ENCODE results near the gene LAMB3. TPM values are rescaled to one million over a fixed set of nuclear protein-coding genes. Genes with fewer than 3 reads are reported as not detected.
A peak's percentile ranks its signal among the peaks of the same experiment; 100 is the strongest.

Gene LAMB3
- total and polyA plus RNA-seq, 10 donors = 0.43 to 3.4 (median 0.80) TPM

- intact Hi-C loops (cut with DNase I; ENCODE audit: low total_unique reads) = no loop called here
- TF ChIP-seq POLR2AphosphoS5 (IDR thresholded peaks at IDR 0.05) (no peak), POLR2A (IDR thresholded peaks at IDR 0.05) (no peak)
- TF ChIP-seq, protein P1, sequence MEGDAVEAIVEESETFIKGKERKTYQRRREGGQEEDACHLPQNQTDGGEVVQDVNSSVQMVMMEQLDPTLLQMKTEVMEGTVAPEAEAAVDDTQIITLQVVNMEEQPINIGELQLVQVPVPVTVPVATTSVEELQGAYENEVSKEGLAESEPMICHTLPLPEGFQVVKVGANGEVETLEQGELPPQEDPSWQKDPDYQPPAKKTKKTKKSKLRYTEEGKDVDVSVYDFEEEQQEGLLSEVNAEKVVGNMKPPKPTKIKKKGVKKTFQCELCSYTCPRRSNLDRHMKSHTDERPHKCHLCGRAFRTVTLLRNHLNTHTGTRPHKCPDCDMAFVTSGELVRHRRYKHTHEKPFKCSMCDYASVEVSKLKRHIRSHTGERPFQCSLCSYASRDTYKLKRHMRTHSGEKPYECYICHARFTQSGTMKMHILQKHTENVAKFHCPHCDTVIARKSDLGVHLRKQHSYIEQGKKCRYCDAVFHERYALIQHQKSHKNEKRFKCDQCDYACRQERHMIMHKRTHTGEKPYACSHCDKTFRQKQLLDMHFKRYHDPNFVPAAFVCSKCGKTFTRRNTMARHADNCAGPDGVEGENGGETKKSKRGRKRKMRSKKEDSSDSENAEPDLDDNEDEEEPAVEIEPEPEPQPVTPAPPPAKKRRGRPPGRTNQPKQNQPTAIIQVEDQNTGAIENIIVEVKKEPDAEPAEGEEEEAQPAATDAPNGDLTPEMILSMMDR (IDR thresholded peaks at IDR 0.05 in 8 of 11, conservative IDR thresholded peaks at IDR 0.05 in 3 of 11) = no peak
- H3K27ac ChIP-seq = peak overlapping the region in 1 of 8 donors; percentile 80
- H3K9me3 ChIP-seq = no peaks in the 10 kb centered on the region
- no peak for DNase-seq
- H3K27me3 ChIP-seq (replicated peaks in 1 of 7) = peaks cover 0 to 43% (median 5%) of the 10 kb centered on the region in 7 donors
- 46 to 68% (median 53%) methylated on average over 3 of the region's 3 CpGs for WGBS, 5 donors
- no peak overlapping the region for H3K4me3 ChIP-seq
- H3K36me3 ChIP-seq = no peaks in the 10 kb centered on the region
- H3K4me1 ChIP-seq = peaks cover 0 to 59% (median 22%) of the 10 kb centered on the region in 6 donors
Measured at GRCh38 chr1:209652873-209653401, 712 bp upstream of the LAMB3 start.

GRCh38 chr1:209651138-209651587 lies 1.1 kb downstream of the LAMB3 start:
- intact Hi-C loops (cut with DNase I; ENCODE audit: low total_unique reads) = no loop called here
- Histone ChIP-seq H3K27me3 (replicated peaks in 1 of 7) (peaks cover 0 to 34% (median 5%) of the 10 kb centered on the region in 7 donors), H3K27ac (peak overlapping the region in 5 of 8 donors; percentile 29 to 80 (median 68)), H3K36me3 (no peaks in the 10 kb centered on the region), H3K9me3 (no peaks in the 10 kb centered on the region), H3K4me1 (peaks cover 0 to 66% (median 33%) of the 10 kb centered on the region in 6 donors), H3K4me3 (peak overlapping the region in 1 of 8 donors; percentile 8)
- peak; percentile 84 for DNase-seq
- WGBS, 5 donors = 29 to 52% (median 45%) methylated on average over 5 of the region's 5 CpGs
- TF ChIP-seq, protein P1 (IDR thresholded peaks at IDR 0.05 in 8 of 11, conservative IDR thresholded peaks at IDR 0.05 in 3 of 11) = no peak
- no peak for TF ChIP-seq POLR2AphosphoS5 (IDR thresholded peaks at IDR 0.05)
- TF ChIP-seq POLR2A (IDR thresholded peaks at IDR 0.05) = no peak

DNA sequence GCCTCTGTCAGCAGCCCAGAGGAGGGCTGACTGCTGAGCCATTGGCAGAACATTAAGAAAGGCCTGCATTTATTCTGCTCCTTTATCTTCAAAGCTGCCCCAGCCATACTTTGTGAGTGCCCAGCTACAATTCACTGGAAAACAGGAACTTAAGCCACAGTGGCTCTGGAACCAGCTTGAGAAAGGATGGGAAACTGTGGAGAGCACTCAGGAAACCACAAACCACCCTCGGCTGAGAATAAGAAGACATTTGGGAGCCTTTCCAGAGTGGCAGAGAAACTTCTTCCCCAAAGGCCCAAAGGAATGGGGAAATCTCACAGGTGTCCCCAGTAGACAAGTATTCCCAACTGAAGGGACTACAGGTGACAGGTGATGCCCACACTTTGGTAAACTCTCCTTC lies 1.8 kb downstream of the LAMB3 start:
- intact Hi-C loops (cut with DNase I; ENCODE audit: low total_unique reads) = no loop called here
- H3K4me3 ChIP-seq = peak overlapping the region in 1 of 8 donors; percentile 8
- H3K27me3 ChIP-seq (replicated peaks in 1 of 7) = peaks cover 0 to 34% (median 0%) of the 10 kb centered on the region in 7 donors
- no peak for DNase-seq
- no peak for TF ChIP-seq POLR2A (IDR thresholded peaks at IDR 0.05)
- no peak for TF ChIP-seq POLR2AphosphoS5 (IDR thresholded peaks at IDR 0.05)
- H3K36me3 ChIP-seq = no peaks in the 10 kb centered on the region
- no peaks in the 10 kb centered on the region for H3K9me3 ChIP-seq
- 22 to 50% (median 27%) methylated on average over 1 of the region's 1 CpG for WGBS, 5 donors
- peaks cover 0 to 71% (median 33%) of the 10 kb centered on the region in 6 donors for H3K4me1 ChIP-seq
- H3K27ac ChIP-seq = peak overlapping the region in 5 of 8 donors; percentile 29 to 80 (median 68)

GRCh38 chr1:209648931-209649776 lies 3.1 kb downstream of the LAMB3 start:
- H3K27ac ChIP-seq = peak overlapping the region in 7 of 8 donors; percentile 28 to 80 (median 60)
- H3K9me3 ChIP-seq = no peaks in the 10 kb centered on the region
- WGBS, 5 donors = 49 to 54% (median 50%) methylated on average over 6 of the region's 6 CpGs
- intact Hi-C loops (cut with DNase I; ENCODE audit: low total_unique reads) = no loop called here
- H3K4me1 ChIP-seq = peaks cover 0 to 72% (median 34%) of the 10 kb centered on the region in 6 donors
- H3K4me3 ChIP-seq = peak overlapping the region in 1 of 8 donors; percentile 23
- H3K27me3 ChIP-seq (replicated peaks in 1 of 7) = peaks cover 0 to 23% (median 0%) of the 10 kb centered on the region in 7 donors
- no peak for DNase-seq
- no peaks in the 10 kb centered on the region for H3K36me3 ChIP-seq
- TF ChIP-seq, protein P1 (IDR thresholded peaks at IDR 0.05 in 8 of 11, conservative IDR thresholded peaks at IDR 0.05 in 3 of 11) = no peak
- no peak for TF ChIP-seq POLR2A (IDR thresholded peaks at IDR 0.05)
- TF ChIP-seq POLR2AphosphoS5 (IDR thresholded peaks at IDR 0.05) = peak in 1 of 3 donors; percentile 69

All from spleen (tissue), 11 donors.